Tracheal epithelial cell (primary cell): ENCODE results near the gene CD47. TPM values are rescaled to one million over a fixed set of nuclear protein-coding genes. Genes with fewer than 3 reads are reported as not detected.

Experiments used
- total RNA-seq: library from RNA; depleted of rRNA; stranded (reverse); fragments of >200 nt; gene quantifications from 2 replicates; pipeline ENCODE4 v1.2.1, GENCODE V29; 2014

Gene CD47
- 54.8 and 97.8 TPM in 2 replicates for total RNA-seq

GRCh38 chr3:108090701-108091497 is at the start of gene CD47:
Gene CD47 (minus strand): TSS chr3:108091031. CDS start chr3:108090908, 123 bp downstream.

Other genes starting within 250 kb of the CD47 start
- 34.0 and 34.7 TPM in 2 replicates for gene IFT57, start 131.4 kb upstream of the CD47 start, total RNA-seq
- gene HHLA2, start 205.5 kb upstream of the CD47 start, total RNA-seq = not detected in 2 replicates